NCI-H187 treated with DMSO at 0.1 percent for 48 hours (cell line): Measurements from ENCODE around the gene ESR1.

Experiments
- DNase-seq: peaks from one replicate; lab custom pipeline; 2025; lab: John Stamatoyannopoulos, UW

The ESR1 gene

GRCh38 chr6:152173957-152174356, 366.5 kb downstream of the ESR1 start:
- no peak for DNase-seq

- no peak for DNase-seq
Measured at GRCh38 chr6:152176268-152176667, 368.8 kb downstream of the ESR1 start.
